IMR-90 (cell line): ENCODE measurements around the gene LAMC3. TPM values are rescaled to one million over a fixed set of nuclear protein-coding genes. Genes with fewer than 3 reads are reported as not detected.

Experiments used
- ATAC-seq: fragments of 200-7000 bp; cut with Tn5 transposase; 2 replicates; pipeline ENCODE4 v1.9.1; 2020; ENCODE audit warnings: low read depth, mild to moderate bottlenecking, moderate library complexity
- BruUV-seq: library from RNA; stranded (reverse); fragments of 400-500 nt; replicated peaks from 2 replicates; lab custom pipeline; 2021; lab: Mats Ljungman, UMichigan
- CTCF ChIA-PET: fragments of 300-600 bp; formaldehyde crosslinking; extraction: SDS; loops from one replicate; lab custom pipeline; 2021; ENCODE audit warnings: antibody characterized with exemption; lab: Yijun Ruan, JAX
- POLR2A ChIA-PET: fragments of 300-600 bp; sonication (Branson Sonifier 250); formaldehyde crosslinking; loops from one replicate; lab custom pipeline; 2022; ENCODE audit warnings: antibody characterized with exemption; ENCODE audit not compliant: unreplicated experiment; lab: Charles Lee
- DNase-seq: peaks from one replicate; pipeline ENCODE4 v3.0.0; 2013
- H2AFZ ChIP-seq: replicated peaks from 2 replicates; pipeline ENCODE3; 2013; ENCODE audit warnings: low read length, mild to moderate bottlenecking; ENCODE audit not compliant: poor library complexity
- H2AK5ac ChIP-seq: 2 replicates; pipeline ENCODE4 v1.6.1; 2013; ENCODE audit warnings: low read depth, low read length, inconsistent platforms
- H2AK9ac ChIP-seq: replicated peaks from 2 replicates; pipeline ENCODE3; 2013; ENCODE audit warnings: mild to moderate bottlenecking, low read depth, low read length, moderate library complexity; ENCODE audit not compliant: poor library complexity
- H2BK120ac ChIP-seq: 2 replicates; pipeline ENCODE4 v1.6.1; 2013; ENCODE audit warnings: low read depth, low read length, inconsistent platforms
- H2BK15ac ChIP-seq: 3 replicates; pipeline ENCODE4 v1.6.1; 2013; ENCODE audit warnings: low read depth, low read length, inconsistent platforms
- H2BK20ac ChIP-seq: 2 replicates; pipeline ENCODE4 v1.6.1; 2013; ENCODE audit warnings: low read depth, mild to moderate bottlenecking, inconsistent platforms, low read length, moderate library complexity
- H2BK5ac ChIP-seq: 2 replicates; pipeline ENCODE4 v1.6.1; 2013; ENCODE audit warnings: mild to moderate bottlenecking, low read depth, low read length, inconsistent platforms; ENCODE audit not compliant: poor library complexity, severe bottlenecking
- H3K14ac ChIP-seq: replicated peaks from 2 replicates; pipeline ENCODE4 v1.6.1; 2013; ENCODE audit warnings: low read depth, low read length, inconsistent platforms
- H3K18ac ChIP-seq: 2 replicates; pipeline ENCODE4 v1.6.1; 2013; ENCODE audit warnings: low read depth, low read length, control low read depth
- H3K23ac ChIP-seq: 2 replicates; pipeline ENCODE4 v1.6.1; 2013; ENCODE audit warnings: low read depth, low read length, inconsistent platforms
- H3K27ac ChIP-seq: 2 replicates; pipeline ENCODE4 v1.5.1; 2013; ENCODE audit warnings: mild to moderate bottlenecking, control low read depth, low read length; ENCODE audit not compliant: insufficient read depth
- H3K27me3 ChIP-seq: 2 replicates; pipeline ENCODE4 v1.6.1; 2013; ENCODE audit warnings: low read length; ENCODE audit not compliant: control insufficient read depth, insufficient read depth
- H3K36me3 ChIP-seq: 2 replicates; pipeline ENCODE4 v1.6.1; 2013; ENCODE audit warnings: low read length, mixed read lengths; ENCODE audit not compliant: control insufficient read depth, insufficient read depth
- H3K4ac ChIP-seq: 2 replicates; pipeline ENCODE4 v1.6.1; 2013; ENCODE audit warnings: low read depth, low read length, inconsistent platforms
- H3K4me1 ChIP-seq: 2 replicates; pipeline ENCODE4 v1.6.1; 2013; ENCODE audit warnings: low read length, mixed read lengths; ENCODE audit not compliant: control insufficient read depth, insufficient read depth
- H3K4me2 ChIP-seq: 2 replicates; pipeline ENCODE4 v1.6.1; 2013; ENCODE audit warnings: low read depth, mild to moderate bottlenecking, control low read depth, low read length, moderate library complexity
- H3K4me3 ChIP-seq: 2 replicates; pipeline ENCODE4 v1.5.1; 2013; ENCODE audit warnings: low read depth, mild to moderate bottlenecking, control low read depth, low read length, moderate library complexity; ENCODE audit not compliant: insufficient read depth
- H3K56ac ChIP-seq: 2 replicates; pipeline ENCODE4 v1.6.1; 2013; ENCODE audit warnings: low read length, inconsistent platforms; ENCODE audit not compliant: insufficient read depth; ENCODE audit errors: extremely low read depth
- H3K79me1 ChIP-seq, 2 experiments: 2 replicates each; pipeline ENCODE4 v1.6.1; 2013; ENCODE audit warnings: low read length in 2 of 2, inconsistent platforms in 1 of 2, low read depth in 1 of 2
- H3K9ac ChIP-seq: 2 replicates; pipeline ENCODE4 v1.6.1; 2013; ENCODE audit warnings: low read depth, low read length, control low read depth
- H3K9me1 ChIP-seq: 2 replicates; pipeline ENCODE4 v1.6.1; 2013; ENCODE audit warnings: low read length, inconsistent platforms; ENCODE audit not compliant: insufficient read depth
- H3K9me3 ChIP-seq: 2 replicates; pipeline ENCODE4 v1.6.1; 2013; ENCODE audit warnings: low read length; ENCODE audit not compliant: control insufficient read depth, insufficient read depth
- H4K20me1 ChIP-seq: 2 replicates; pipeline ENCODE4 v1.6.1; 2013; ENCODE audit warnings: low read length, inconsistent platforms; ENCODE audit not compliant: insufficient read depth
- H4K5ac ChIP-seq: 2 replicates; pipeline ENCODE4 v1.6.1; 2013; ENCODE audit warnings: mild to moderate bottlenecking, low read depth, low read length, control low read depth
- H4K8ac ChIP-seq, 2 experiments: 2 replicates each; pipeline ENCODE4 v1.6.1; 2013; ENCODE audit warnings: low read depth in 2 of 2, low read length in 2 of 2, control low read depth in 1 of 2, inconsistent platforms in 1 of 2
- H4K91ac ChIP-seq: 2 replicates; pipeline ENCODE4 v1.6.1; 2013; ENCODE audit warnings: low read depth, low read length, inconsistent platforms; ENCODE audit not compliant: insufficient read depth
- CEBPB ChIP-seq: IDR thresholded peaks from 2 replicates; pipeline ENCODE4 v1.6.1; 2012; ENCODE audit warnings: low read depth, low read length, improper control_type of control experiment
- FOS ChIP-seq: fragments of 150-350 bp; IDR thresholded peaks from 2 replicates; pipeline ENCODE4 v1.6.1; 2016; ENCODE audit warnings: low read depth, low read length
- MXI1 ChIP-seq: IDR thresholded peaks from 2 replicates; pipeline ENCODE4 v1.6.1; 2012; ENCODE audit warnings: low read depth, mild to moderate bottlenecking, low read length, moderate library complexity, borderline replicate concordance
- NFE2L2 ChIP-seq: fragments of 150-350 bp; IDR thresholded peaks from 2 replicates; pipeline ENCODE4 v1.6.1; 2016; ENCODE audit warnings: low read depth, mild to moderate bottlenecking, low read length
- POLR2A ChIP-seq: IDR thresholded peaks from 2 replicates; pipeline ENCODE4 v1.6.1; 2012; ENCODE audit warnings: mild to moderate bottlenecking, low read depth, low read length
- RFX5 ChIP-seq: IDR thresholded peaks from 2 replicates; pipeline ENCODE4 v1.8.0; 2012; ENCODE audit warnings: low read depth, mild to moderate bottlenecking, low read length, moderate library complexity
- WGBS, 2 experiments: methylation state at CpG; one replicate each; pipeline versions ENCODE4 v1.1.5 to v1.1.7; 2013; ENCODE audit warnings: missing lambda C conversion rate in 2 of 2; ENCODE audit not compliant: insufficient read length in 1 of 2; ENCODE audit errors: extremely low coverage in 2 of 2; 5-methylcytosine and 5-hydroxymethylcytosine counted together
- dilution Hi-C: fragments of 300-500 bp; cut with HindIII; formaldehyde crosslinking; loops from one replicate; pipeline ENCODE4 v1.14.3; 2018; ENCODE audit warnings: low sequenced_read_pairs; ENCODE audit not compliant: unreplicated experiment
- in situ Hi-C: fragments of 300-500 bp; cut with MboI; formaldehyde crosslinking; loops from 3 replicates; pipeline ENCODE4 v1.14.3; 2019; ENCODE audit warnings: low sequenced_read_pairs, inconsistent platforms, mixed read lengths
- intact Hi-C: fragments of 100-400 bp; cut with micrococcal nuclease; formaldehyde crosslinking; loops from 2 replicates; pipeline ENCODE4 v1.10.0; 2022
- polyA plus RNA-seq, 3 experiments: library from polyadenylated mRNA; depleted of rRNA; stranded (reverse); fragments of >200 nt; gene quantifications; 2 replicates each; pipeline ENCODE4 v1.2.3, GENCODE V29; 2012; ENCODE audit warnings: low replicate concordance in 1 of 3
- total RNA-seq: library from RNA; depleted of rRNA; stranded (reverse); fragments of >200 nt; gene quantifications from 2 replicates; pipeline ENCODE4 v1.2.3, GENCODE V29; 2012
- TF ChIP-seq, protein P1 (sequence below): conservative IDR thresholded peaks from 2 replicates; pipeline ENCODE4 v1.5.1; 2012; ENCODE audit warnings: mild to moderate bottlenecking, low read depth, low read length, improper control_type of control experiment

LAMC3 gene
- total and polyA plus RNA-seq, 2 of the 4 experiments (the other 2 are of a cell fraction), result not detected

DNA sequence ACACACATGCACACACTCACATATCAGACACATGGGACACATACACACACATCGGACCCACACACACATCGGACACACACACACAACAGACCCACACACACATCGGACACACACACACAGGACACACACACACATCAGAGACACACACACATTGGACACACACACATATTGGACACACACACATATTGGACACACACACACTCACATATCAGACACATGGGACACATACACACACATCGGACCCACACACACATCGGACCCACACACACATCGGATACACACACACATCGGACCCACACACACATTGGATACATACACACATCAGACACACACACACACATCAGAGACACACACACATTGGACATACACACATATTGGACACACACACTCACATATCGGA, 12.8 kb upstream of the LAMC3 start:
- TF ChIP-seq NFE2L2 (no peak), FOS (no peak), MXI1 (no peak), CEBPB (no peak), POLR2A (no peak), RFX5 (no peak)
- TF ChIP-seq, protein P1, sequence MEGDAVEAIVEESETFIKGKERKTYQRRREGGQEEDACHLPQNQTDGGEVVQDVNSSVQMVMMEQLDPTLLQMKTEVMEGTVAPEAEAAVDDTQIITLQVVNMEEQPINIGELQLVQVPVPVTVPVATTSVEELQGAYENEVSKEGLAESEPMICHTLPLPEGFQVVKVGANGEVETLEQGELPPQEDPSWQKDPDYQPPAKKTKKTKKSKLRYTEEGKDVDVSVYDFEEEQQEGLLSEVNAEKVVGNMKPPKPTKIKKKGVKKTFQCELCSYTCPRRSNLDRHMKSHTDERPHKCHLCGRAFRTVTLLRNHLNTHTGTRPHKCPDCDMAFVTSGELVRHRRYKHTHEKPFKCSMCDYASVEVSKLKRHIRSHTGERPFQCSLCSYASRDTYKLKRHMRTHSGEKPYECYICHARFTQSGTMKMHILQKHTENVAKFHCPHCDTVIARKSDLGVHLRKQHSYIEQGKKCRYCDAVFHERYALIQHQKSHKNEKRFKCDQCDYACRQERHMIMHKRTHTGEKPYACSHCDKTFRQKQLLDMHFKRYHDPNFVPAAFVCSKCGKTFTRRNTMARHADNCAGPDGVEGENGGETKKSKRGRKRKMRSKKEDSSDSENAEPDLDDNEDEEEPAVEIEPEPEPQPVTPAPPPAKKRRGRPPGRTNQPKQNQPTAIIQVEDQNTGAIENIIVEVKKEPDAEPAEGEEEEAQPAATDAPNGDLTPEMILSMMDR, result no peak
- no peak overlapping the region for H2BK20ac ChIP-seq
- no peak overlapping the region for H3K14ac ChIP-seq
- no peak overlapping the region for H3K4me2 ChIP-seq
- H2BK120ac ChIP-seq, result no peak overlapping the region
- DNase-seq, result no peak
- H3K4ac ChIP-seq, result 0 out of 2 replicates have a peak overlapping the region, but pooled peaks have one; percentile 19
- no peak overlapping the region for H4K91ac ChIP-seq
- in situ Hi-C loops (loop anchor here (5.0 kb wide), 1 partner anchor 289 kb away; no protein-coding TSS in a partner anchor), intact Hi-C loops (loop anchor here (5.0 kb wide), 3 partner anchors 59 to 224 kb away; partner anchors contain the start of gene FIBCD1), dilution Hi-C loops (no loop called here)
- no peak for ATAC-seq
- no peaks in the 10 kb centered on the region for H3K9me3 ChIP-seq
- POLR2A ChIA-PET, result no interaction called here
- H2BK5ac ChIP-seq, result peak overlapping the region; percentile 49
- peaks cover 19% of the 10 kb centered on the region for H3K27me3 ChIP-seq
- H3K56ac ChIP-seq, result no peak overlapping the region
- H2AK5ac ChIP-seq, result peak overlapping the region; percentile 89
- H3K4me3 ChIP-seq, result no peak overlapping the region
- no peaks in the 10 kb centered on the region for H3K36me3 ChIP-seq
- no peak overlapping the region for H3K18ac ChIP-seq
- WGBS, 2 experiments, result 73% methylated on average over 5 of the region's 8 CpGs; no CpG with 5 or more reads in 1 of the 2 experiments
- no peak overlapping the region for H3K9ac ChIP-seq
- no TSS peak for BruUV-seq
- H4K5ac ChIP-seq, result no peak overlapping the region
- no peak overlapping the region for H4K8ac ChIP-seq
- no peak overlapping the region for H3K27ac ChIP-seq
- peaks cover 10% of the 10 kb centered on the region; the same call in 1 of the 2 replicates for H3K4me1 ChIP-seq
- H4K20me1 ChIP-seq, result 0 out of 2 replicates have a peak, but pooled peaks cover 3% of the 10 kb centered on the region
- no peak overlapping the region; the same call in 2 of the 3 replicates for H2BK15ac ChIP-seq
- H3K23ac ChIP-seq, result no peak overlapping the region
- CTCF ChIA-PET, result no interaction called here
- H3K79me1 ChIP-seq, result no peaks in the 10 kb centered on the region
- H3K9me1 ChIP-seq, result peaks cover 7% of the 10 kb centered on the region; the same call in 1 of the 2 replicates
- H2AK9ac ChIP-seq, result no peak overlapping the region
- no peak overlapping the region for H2AFZ ChIP-seq
